Measurements from ENCODE around the gene LOX. TPM values are rescaled to one million over a fixed set of nuclear protein-coding genes. Genes with fewer than 3 reads are reported as not detected.

Gene LOX
- total RNA-seq, 1 experiment from 2014 or later = 0.12 TPM

GRCh38 chr5:122073018-122073417 is 5.0 kb downstream of the LOX start:
- POLR2A ChIA-PET = no interaction called here
- CTCF ChIA-PET = no interaction called here
- no peaks in the 10 kb centered on the region for H3K9me3 ChIP-seq (ENCODE audit: control insufficient read depth in 1 of 2, insufficient read depth in 1 of 2, low read depth in 1 of 2, low read length in 2 of 2)
- H3K4me3 ChIP-seq (replicated peaks in 1 of 2; ENCODE audit: low read depth in 1 of 2, low read length in 2 of 2) = no peak overlapping the region
- no peak overlapping the region for H3K27ac ChIP-seq (ENCODE audit: low read depth, low read length)
- no peak overlapping the region for H3K9ac ChIP-seq (ENCODE audit: low read length)
- no TSS peak for BruUV-seq (replicated peaks)
- intact Hi-C loops (cut with micrococcal nuclease) = no loop called here
- no peak for ATAC-seq
- no peak for DNase-seq (ENCODE audit: low read depth, low spot score)
- H3K4me2 ChIP-seq (ENCODE audit: low read length) = no peak overlapping the region
- TF ChIP-seq FOSL1 (IDR thresholded peaks at IDR 0.05; ENCODE audit: low read depth) (no peak), CBX3 (IDR thresholded peaks at IDR 0.05; ENCODE audit: low read depth) (no peak)
- TF ChIP-seq, protein P1, sequence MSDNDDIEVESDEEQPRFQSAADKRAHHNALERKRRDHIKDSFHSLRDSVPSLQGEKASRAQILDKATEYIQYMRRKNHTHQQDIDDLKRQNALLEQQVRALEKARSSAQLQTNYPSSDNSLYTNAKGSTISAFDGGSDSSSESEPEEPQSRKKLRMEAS (IDR thresholded peaks at IDR 0.05) = no peak
- TF ChIP-seq, protein P2, sequence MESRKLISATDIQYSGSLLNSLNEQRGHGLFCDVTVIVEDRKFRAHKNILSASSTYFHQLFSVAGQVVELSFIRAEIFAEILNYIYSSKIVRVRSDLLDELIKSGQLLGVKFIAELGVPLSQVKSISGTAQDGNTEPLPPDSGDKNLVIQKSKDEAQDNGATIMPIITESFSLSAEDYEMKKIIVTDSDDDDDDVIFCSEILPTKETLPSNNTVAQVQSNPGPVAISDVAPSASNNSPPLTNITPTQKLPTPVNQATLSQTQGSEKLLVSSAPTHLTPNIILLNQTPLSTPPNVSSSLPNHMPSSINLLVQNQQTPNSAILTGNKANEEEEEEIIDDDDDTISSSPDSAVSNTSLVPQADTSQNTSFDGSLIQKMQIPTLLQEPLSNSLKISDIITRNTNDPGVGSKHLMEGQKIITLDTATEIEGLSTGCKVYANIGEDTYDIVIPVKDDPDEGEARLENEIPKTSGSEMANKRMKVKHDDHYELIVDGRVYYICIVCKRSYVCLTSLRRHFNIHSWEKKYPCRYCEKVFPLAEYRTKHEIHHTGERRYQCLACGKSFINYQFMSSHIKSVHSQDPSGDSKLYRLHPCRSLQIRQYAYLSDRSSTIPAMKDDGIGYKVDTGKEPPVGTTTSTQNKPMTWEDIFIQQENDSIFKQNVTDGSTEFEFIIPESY (IDR thresholded peaks at IDR 0.05; ENCODE audit: extremely low read depth, insufficient replicate concordance, low read length) = no peak
- H2AFZ ChIP-seq (ENCODE audit: low read depth, low read length, poor library complexity, severe bottlenecking) = no peak overlapping the region
- H3K9me2 ChIP-seq (ENCODE audit: insufficient read depth) = no peaks in the 10 kb centered on the region
- no peaks in the 10 kb centered on the region for H3K79me2 ChIP-seq (ENCODE audit: insufficient read depth, low read length)
- H4K20me1 ChIP-seq (ENCODE audit: insufficient read depth) = no peaks in the 10 kb centered on the region
- H3K36me3 ChIP-seq (ENCODE audit: control insufficient read depth in 1 of 2, insufficient read depth in 2 of 2, low read length in 2 of 2) = no peaks in the 10 kb centered on the region
- RAD21 ChIA-PET (ENCODE audit: low non-redundant PET in 1 of 2, low total read pairs in 2 of 2, uncharacterized antibody in 2 of 2, unreplicated experiment in 2 of 2) = no interaction called here
- H3K4me1 ChIP-seq (ENCODE audit: control insufficient read depth in 1 of 2, insufficient read depth in 2 of 2, low read length in 2 of 2) = no peaks in the 10 kb centered on the region
- H3K27me3 ChIP-seq (ENCODE audit: insufficient read depth, low read length) = no peaks in the 10 kb centered on the region

DNA sequence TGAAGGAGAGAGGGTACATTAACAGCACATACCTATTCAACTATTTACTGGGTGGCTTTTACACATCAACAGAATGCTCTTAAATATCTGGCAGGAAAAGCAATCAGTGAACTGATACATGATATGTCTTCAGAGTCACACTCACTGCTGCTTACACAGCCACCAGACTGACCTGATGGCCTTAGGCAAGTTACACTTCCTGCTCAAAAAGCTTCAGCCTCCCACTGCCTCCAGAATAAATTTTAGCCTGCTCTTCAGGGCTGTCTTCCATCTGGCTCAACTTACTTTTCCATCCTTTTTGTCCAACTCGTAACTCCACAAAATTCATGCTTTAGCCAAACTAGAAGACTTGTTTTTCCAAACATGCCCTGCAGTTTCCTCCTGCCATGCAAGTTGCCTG is 10.7 kb downstream of the LOX start:
- H3K79me2 ChIP-seq (ENCODE audit: insufficient read depth, low read length) = no peaks in the 10 kb centered on the region
- H3K4me1 ChIP-seq (ENCODE audit: control insufficient read depth in 1 of 2, insufficient read depth in 2 of 2, low read length in 2 of 2) = no peaks in the 10 kb centered on the region
- H3K9me3 ChIP-seq (ENCODE audit: control insufficient read depth in 1 of 2, insufficient read depth in 1 of 2, low read depth in 1 of 2, low read length in 2 of 2) = no peaks in the 10 kb centered on the region
- no peaks in the 10 kb centered on the region for H3K9me2 ChIP-seq (ENCODE audit: insufficient read depth)
- H3K27me3 ChIP-seq (ENCODE audit: insufficient read depth, low read length) = no peaks in the 10 kb centered on the region
- no peaks in the 10 kb centered on the region for H3K36me3 ChIP-seq (ENCODE audit: control insufficient read depth in 1 of 2, insufficient read depth in 2 of 2, low read length in 2 of 2)
- H4K20me1 ChIP-seq (ENCODE audit: insufficient read depth) = no peaks in the 10 kb centered on the region
- BruUV-seq (replicated peaks) = no TSS peak
- no peak overlapping the region for H3K4me2 ChIP-seq (ENCODE audit: low read length)
- H3K9ac ChIP-seq (ENCODE audit: low read length) = no peak overlapping the region
- H2AFZ ChIP-seq (ENCODE audit: low read depth, low read length, poor library complexity, severe bottlenecking) = no peak overlapping the region
- RAD21 ChIA-PET (ENCODE audit: low non-redundant PET in 1 of 2, low total read pairs in 2 of 2, uncharacterized antibody in 2 of 2, unreplicated experiment in 2 of 2) = no interaction called here
- DNase-seq (ENCODE audit: low read depth, low spot score) = no peak
- TF ChIP-seq TCF7L2 (IDR thresholded peaks at IDR 0.05; ENCODE audit: borderline replicate concordance, extremely low read depth, insufficient read depth, insufficient read length) (no peak), ZNF274 (IDR thresholded peaks at IDR 0.05; ENCODE audit: low read depth, low read length) (no peak), EZH2phosphoT487 (IDR thresholded peaks at IDR 0.05; ENCODE audit: borderline replicate concordance) (no peak), JUND (IDR thresholded peaks at IDR 0.05) (no peak)
- TF ChIP-seq, protein P3, sequence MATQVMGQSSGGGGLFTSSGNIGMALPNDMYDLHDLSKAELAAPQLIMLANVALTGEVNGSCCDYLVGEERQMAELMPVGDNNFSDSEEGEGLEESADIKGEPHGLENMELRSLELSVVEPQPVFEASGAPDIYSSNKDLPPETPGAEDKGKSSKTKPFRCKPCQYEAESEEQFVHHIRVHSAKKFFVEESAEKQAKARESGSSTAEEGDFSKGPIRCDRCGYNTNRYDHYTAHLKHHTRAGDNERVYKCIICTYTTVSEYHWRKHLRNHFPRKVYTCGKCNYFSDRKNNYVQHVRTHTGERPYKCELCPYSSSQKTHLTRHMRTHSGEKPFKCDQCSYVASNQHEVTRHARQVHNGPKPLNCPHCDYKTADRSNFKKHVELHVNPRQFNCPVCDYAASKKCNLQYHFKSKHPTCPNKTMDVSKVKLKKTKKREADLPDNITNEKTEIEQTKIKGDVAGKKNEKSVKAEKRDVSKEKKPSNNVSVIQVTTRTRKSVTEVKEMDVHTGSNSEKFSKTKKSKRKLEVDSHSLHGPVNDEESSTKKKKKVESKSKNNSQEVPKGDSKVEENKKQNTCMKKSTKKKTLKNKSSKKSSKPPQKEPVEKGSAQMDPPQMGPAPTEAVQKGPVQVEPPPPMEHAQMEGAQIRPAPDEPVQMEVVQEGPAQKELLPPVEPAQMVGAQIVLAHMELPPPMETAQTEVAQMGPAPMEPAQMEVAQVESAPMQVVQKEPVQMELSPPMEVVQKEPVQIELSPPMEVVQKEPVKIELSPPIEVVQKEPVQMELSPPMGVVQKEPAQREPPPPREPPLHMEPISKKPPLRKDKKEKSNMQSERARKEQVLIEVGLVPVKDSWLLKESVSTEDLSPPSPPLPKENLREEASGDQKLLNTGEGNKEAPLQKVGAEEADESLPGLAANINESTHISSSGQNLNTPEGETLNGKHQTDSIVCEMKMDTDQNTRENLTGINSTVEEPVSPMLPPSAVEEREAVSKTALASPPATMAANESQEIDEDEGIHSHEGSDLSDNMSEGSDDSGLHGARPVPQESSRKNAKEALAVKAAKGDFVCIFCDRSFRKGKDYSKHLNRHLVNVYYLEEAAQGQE (IDR thresholded peaks at IDR 0.05; ENCODE audit: low read depth) = no peak
- TF ChIP-seq, protein P4, sequence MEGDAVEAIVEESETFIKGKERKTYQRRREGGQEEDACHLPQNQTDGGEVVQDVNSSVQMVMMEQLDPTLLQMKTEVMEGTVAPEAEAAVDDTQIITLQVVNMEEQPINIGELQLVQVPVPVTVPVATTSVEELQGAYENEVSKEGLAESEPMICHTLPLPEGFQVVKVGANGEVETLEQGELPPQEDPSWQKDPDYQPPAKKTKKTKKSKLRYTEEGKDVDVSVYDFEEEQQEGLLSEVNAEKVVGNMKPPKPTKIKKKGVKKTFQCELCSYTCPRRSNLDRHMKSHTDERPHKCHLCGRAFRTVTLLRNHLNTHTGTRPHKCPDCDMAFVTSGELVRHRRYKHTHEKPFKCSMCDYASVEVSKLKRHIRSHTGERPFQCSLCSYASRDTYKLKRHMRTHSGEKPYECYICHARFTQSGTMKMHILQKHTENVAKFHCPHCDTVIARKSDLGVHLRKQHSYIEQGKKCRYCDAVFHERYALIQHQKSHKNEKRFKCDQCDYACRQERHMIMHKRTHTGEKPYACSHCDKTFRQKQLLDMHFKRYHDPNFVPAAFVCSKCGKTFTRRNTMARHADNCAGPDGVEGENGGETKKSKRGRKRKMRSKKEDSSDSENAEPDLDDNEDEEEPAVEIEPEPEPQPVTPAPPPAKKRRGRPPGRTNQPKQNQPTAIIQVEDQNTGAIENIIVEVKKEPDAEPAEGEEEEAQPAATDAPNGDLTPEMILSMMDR (IDR thresholded peaks at IDR 0.05 in 2 of 3, conservative IDR thresholded peaks at IDR 0.05 in 1 of 3; ENCODE audit: borderline replicate concordance in 1 of 3, insufficient read depth in 1 of 3, low read depth in 2 of 3, low read length in 2 of 3) = no peak
- ATAC-seq = no peak
- POLR2A ChIA-PET = no interaction called here
- H3K4me3 ChIP-seq (replicated peaks in 1 of 2; ENCODE audit: low read depth in 1 of 2, low read length in 2 of 2) = no peak overlapping the region
- CTCF ChIA-PET = no interaction called here
- intact Hi-C loops (cut with micrococcal nuclease) = no loop called here
- H3K27ac ChIP-seq (ENCODE audit: low read depth, low read length) = no peak overlapping the region
